Ovary (tissue), 3 donors: Measurements from ENCODE around the gene ARHGEF9.

Experiments
- CTCF ChIP-seq, 3 donors: fragments of 450-650 bp in 2 of 3; fragments of 200-600 bp in 1 of 3; IDR thresholded peaks; one replicate each; pipeline versions ENCODE4 v1.5.1 to v1.8.0; 2016 to 2022; ENCODE audit warnings: antibody characterized with exemption in 3 of 3, mild to moderate bottlenecking in 1 of 3
- EP300 ChIP-seq: sonication (generic); formaldehyde crosslinking; IDR thresholded peaks from one replicate; pipeline ENCODE4 v1.6.1; 2017; ENCODE audit warnings: antibody characterized with exemption
- donor health status: DM: no; HTN: no; CAD: no.

- no peak for TF ChIP-seq CTCF (IDR thresholded peaks at IDR 0.05)
- no peak for TF ChIP-seq EP300
These were observed 25.7 kb upstream of the ARHGEF9 start for GRCh38 chrX:63810746-63811145.
